ENCODE data around the gene NUPR1. TPM values are rescaled to one million over a fixed set of nuclear protein-coding genes. Genes with fewer than 3 reads are reported as not detected.

NUPR1 gene
- total and polyA plus RNA-seq, 2 of the 13 experiments (the other 11 are each of a cell fraction or from before 2014, with no cell fraction given) = 18.0 to 25.6 TPM

GRCh38 chr16:28538733-28539596, at the start of gene NUPR1 (continued):
- TF ChIP-seq ATF7-NPFF (CRISPR knock-in tag; IDR thresholded peaks at IDR 0.05; ENCODE audit: low read depth) (no peak), ATRX (CRISPR knock-in tag; IDR thresholded peaks at IDR 0.05; ENCODE audit: borderline replicate concordance) (no peak), ISX (CRISPR knock-in tag; conservative IDR thresholded peaks at IDR 0.05) (no peak), POLR2A (IDR thresholded peaks at IDR 0.05; ENCODE audit: insufficient read depth in 1 of 2, low read depth in 2 of 2, low read length in 2 of 2) (peak; percentile 56 to 62), CENPX (CRISPR knock-in tag; IDR thresholded peaks at IDR 0.05) (no peak), KIAA2018 (CRISPR knock-in tag; IDR thresholded peaks at IDR 0.05; ENCODE audit: borderline replicate concordance) (no peak), MAFG (CRISPR knock-in tag; IDR thresholded peaks at IDR 0.05) (no peak), MAFK (conservative IDR thresholded peaks at IDR 0.05 in 1 of 2, IDR thresholded peaks at IDR 0.05 in 1 of 2; ENCODE audit: low read length in 2 of 2) (no peak), JUNB (CRISPR knock-in tag; IDR thresholded peaks at IDR 0.05; ENCODE audit: borderline replicate concordance) (0 out of 2 replicates have a peak, but pooled peaks have one; percentile 45), ZNF260 (CRISPR knock-in tag; IDR thresholded peaks at IDR 0.05; ENCODE audit: borderline replicate concordance, low read depth) (no peak), PHF8 (CRISPR knock-in tag; IDR thresholded peaks at IDR 0.05) (peak; percentile 66; the same call in 1 of the 2 replicates), NPAS2 (CRISPR knock-in tag; IDR thresholded peaks at IDR 0.05; ENCODE audit: borderline replicate concordance) (no peak), HHEX (CRISPR knock-in tag; IDR thresholded peaks at IDR 0.05) (no peak), JDP2 (CRISPR knock-in tag; IDR thresholded peaks at IDR 0.05; ENCODE audit: borderline replicate concordance) (no peak), HNRNPK (IDR thresholded peaks at IDR 0.05; ENCODE audit: low read depth, low read length, poor library complexity, severe bottlenecking) (no peak), XRCC5 (optimal IDR thresholded peaks at IDR 0.05; ENCODE audit: low read length) (peak; percentile 76), NR1H2 (CRISPR knock-in tag; IDR thresholded peaks at IDR 0.05; ENCODE audit: borderline replicate concordance, low read depth) (no peak), TBL1XR1 (IDR thresholded peaks at IDR 0.05; ENCODE audit: borderline replicate concordance, low read length, partially characterized antibody) (no peak)
- TF ChIP-seq, protein P1, sequence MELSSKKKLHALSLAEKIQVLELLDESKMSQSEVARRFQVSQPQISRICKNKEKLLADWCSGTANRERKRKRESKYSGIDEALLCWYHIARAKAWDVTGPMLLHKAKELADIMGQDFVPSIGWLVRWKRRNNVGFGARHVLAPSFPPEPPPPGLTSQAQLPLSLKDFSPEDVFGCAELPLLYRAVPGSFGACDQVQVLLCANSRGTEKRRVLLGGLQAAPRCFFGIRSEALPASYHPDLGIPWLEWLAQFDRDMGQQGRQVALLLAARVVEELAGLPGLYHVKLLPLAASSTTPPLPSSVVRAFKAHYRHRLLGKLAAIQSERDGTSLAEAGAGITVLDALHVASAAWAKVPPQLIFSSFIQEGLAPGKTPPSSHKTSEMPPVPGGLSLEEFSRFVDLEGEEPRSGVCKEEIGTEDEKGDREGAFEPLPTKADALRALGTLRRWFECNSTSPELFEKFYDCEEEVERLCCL (CRISPR knock-in tag; IDR thresholded peaks at IDR 0.05; ENCODE audit: borderline replicate concordance) = no peak
